BE2C (cell line): Measurements from ENCODE around the gene ZC3H11A.

Source experiments
- DNase-seq: peaks from one replicate; pipeline ENCODE4 v3.0.0-alpha.2; 2020
- H3K27me3 ChIP-seq: fragments of 250-450 bp; sonication (Bioruptor Pico); 2 replicates; pipeline ENCODE4 v1.5.1; 2020; ENCODE audit warnings: mild to moderate bottlenecking
- H3K36me3 ChIP-seq: fragments of 250-450 bp; sonication (Bioruptor Pico); 2 replicates; pipeline ENCODE4 v1.5.1; 2020; ENCODE audit warnings: mild to moderate bottlenecking
- H3K4me1 ChIP-seq: fragments of 250-450 bp; sonication (Bioruptor Pico); 2 replicates; pipeline ENCODE4 v1.5.1; 2020
- H3K4me3 ChIP-seq: 2 replicates; pipeline ENCODE4 v1.5.1; 2011; ENCODE audit warnings: low read depth, low read length
- H3K9me3 ChIP-seq: fragments of 250-450 bp; sonication (Bioruptor Pico); 2 replicates; pipeline ENCODE4 v1.5.1; 2020
- TF ChIP-seq, protein P1 (sequence below): IDR thresholded peaks from 2 replicates; pipeline ENCODE4 v1.5.1; 2012; ENCODE audit warnings: mild to moderate bottlenecking, low read depth, low read length

Gene ZC3H11A

DNA sequence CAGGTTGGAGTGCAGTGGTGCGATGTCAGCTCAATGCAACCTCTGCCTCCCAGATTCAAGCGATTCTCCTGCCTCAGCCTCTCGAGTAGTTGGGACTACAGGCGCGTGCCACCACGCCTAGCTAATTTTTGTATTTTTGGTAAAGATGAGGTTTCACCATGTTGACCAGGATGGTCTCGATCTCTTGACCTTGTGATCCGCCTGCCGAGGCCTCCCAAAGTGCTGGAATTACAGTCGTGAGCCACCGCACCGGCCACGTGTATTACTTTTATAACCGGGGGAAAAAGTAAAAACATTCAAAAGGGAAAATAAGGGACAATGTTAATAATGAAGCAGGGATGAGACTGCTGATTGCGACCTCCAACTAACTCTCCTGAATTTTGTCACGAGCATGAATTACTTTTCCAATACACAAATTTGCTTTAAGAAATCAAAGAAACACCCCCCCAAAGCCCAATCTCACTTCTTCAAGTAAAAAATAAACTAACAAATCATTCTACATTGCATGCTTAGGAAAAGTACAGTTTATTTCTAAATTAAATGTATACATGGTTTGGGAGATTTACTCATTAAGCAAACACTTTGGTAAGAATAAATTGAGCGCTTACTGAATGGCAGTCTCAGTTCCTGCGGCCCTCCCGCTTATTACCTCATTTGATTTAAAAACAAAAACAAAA lies 521 bp upstream of the ZC3H11A start:
- TF ChIP-seq, protein P1, sequence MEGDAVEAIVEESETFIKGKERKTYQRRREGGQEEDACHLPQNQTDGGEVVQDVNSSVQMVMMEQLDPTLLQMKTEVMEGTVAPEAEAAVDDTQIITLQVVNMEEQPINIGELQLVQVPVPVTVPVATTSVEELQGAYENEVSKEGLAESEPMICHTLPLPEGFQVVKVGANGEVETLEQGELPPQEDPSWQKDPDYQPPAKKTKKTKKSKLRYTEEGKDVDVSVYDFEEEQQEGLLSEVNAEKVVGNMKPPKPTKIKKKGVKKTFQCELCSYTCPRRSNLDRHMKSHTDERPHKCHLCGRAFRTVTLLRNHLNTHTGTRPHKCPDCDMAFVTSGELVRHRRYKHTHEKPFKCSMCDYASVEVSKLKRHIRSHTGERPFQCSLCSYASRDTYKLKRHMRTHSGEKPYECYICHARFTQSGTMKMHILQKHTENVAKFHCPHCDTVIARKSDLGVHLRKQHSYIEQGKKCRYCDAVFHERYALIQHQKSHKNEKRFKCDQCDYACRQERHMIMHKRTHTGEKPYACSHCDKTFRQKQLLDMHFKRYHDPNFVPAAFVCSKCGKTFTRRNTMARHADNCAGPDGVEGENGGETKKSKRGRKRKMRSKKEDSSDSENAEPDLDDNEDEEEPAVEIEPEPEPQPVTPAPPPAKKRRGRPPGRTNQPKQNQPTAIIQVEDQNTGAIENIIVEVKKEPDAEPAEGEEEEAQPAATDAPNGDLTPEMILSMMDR: no peak

DNA sequence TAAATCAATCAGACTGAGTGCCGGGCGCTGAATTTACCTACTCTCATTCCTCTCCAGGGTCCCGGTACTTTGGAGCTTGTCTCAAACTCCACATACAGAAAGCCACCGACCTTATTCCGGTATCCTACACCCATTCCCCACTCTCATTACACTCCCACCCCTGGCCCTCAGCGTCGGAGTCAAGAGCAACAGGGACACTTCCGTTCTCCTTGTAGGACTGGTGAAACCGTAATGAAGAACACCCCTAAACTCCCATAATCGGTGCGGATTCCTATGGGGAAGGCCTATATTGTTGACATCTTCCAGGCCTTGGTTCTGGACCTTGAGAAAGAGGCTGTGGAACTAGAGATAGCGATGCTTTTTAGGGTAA lies 798 bp downstream of the ZC3H11A start:
- Histone ChIP-seq H3K4me1 (peaks cover 5% of the 10 kb centered on the region; the same call in 1 of the 2 replicates), H3K4me3 (peak overlapping the region; percentile 80), H3K27me3 (no peaks in the 10 kb centered on the region), H3K36me3 (peaks cover 37% of the 10 kb centered on the region), H3K9me3 (0 out of 2 replicates have a peak, but pooled peaks cover 2% of the 10 kb centered on the region)
- TF ChIP-seq, protein P1: no peak
- DNase-seq: peak; percentile 46

More for the DNA sequence above, 521 bp upstream of the ZC3H11A start:
- Histone ChIP-seq H3K4me3 (peak overlapping the region; percentile 80), H3K9me3 (0 out of 2 replicates have a peak, but pooled peaks cover 2% of the 10 kb centered on the region), H3K36me3 (peaks cover 30% of the 10 kb centered on the region), H3K4me1 (peaks cover 3% of the 10 kb centered on the region; the same call in 1 of the 2 replicates), H3K27me3 (no peaks in the 10 kb centered on the region)
- DNase-seq: no peak

DNA sequence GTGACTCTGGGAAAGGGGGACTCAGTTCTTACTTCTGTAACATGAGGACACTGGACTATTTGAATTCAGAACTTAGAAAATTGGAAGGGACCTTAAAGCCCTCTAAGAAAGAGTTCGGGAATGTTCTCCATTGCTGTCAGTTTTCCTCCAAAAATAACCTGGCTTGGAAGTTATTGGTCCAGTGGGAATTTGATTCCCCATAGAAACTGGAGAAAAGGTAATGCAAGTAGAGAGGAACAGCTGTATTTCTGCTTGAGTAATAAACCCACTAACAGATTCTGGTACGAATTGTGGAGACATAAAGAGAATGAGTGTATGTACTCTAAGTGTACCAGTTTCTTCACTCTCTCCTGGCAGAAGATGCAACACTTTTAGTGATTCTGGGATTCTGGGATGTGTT lies 1.8 kb downstream of the ZC3H11A start:
- TF ChIP-seq, protein P1: no peak
- Histone ChIP-seq H3K27me3 (no peaks in the 10 kb centered on the region), H3K4me3 (no peak overlapping the region; the same call in 1 of the 2 replicates), H3K4me1 (peaks cover 5% of the 10 kb centered on the region; the same call in 1 of the 2 replicates), H3K9me3 (0 out of 2 replicates have a peak, but pooled peaks cover 2% of the 10 kb centered on the region), H3K36me3 (peaks cover 45% of the 10 kb centered on the region)
- DNase-seq: no peak

DNA sequence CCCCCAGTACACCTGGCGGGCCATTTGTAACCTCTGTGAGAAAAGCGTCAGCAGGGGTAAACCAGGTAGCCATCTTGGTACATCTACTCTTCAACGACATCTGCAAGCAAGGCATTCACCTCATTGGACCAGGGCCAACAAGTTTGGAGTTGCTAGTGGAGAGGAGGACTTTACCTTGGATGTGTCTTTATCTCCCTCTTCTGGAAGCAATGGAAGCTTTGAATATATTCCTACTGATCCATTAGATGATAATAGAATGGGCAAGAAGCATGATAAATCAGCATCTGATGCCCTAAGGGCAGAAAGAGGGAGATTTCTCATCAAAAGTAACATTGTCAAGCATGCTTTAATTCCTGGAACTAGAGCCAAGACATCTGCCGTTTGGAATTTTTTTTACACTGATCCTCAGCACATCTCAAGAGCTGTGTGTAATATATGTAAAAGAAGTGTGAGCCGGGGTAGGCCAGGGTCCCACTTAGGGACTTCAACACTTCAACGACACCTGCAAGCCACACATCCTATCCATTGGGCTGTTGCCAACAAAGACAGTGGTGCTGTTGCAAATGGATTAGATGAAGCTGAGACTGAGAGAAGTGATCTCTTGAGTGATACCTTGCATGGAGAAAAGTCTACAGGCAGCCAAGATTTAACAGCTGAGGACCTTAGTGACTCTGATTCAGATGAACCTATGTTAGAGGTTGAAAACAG lies 2.7 kb downstream of the ZC3H11A start:
- peak; percentile 14 for DNase-seq
- no peaks in the 10 kb centered on the region for H3K27me3 ChIP-seq
- no peak overlapping the region for H3K4me3 ChIP-seq
- H3K36me3 ChIP-seq: peaks cover 50% of the 10 kb centered on the region
- H3K4me1 ChIP-seq: peaks cover 5% of the 10 kb centered on the region; the same call in 1 of the 2 replicates
- TF ChIP-seq, protein P1: no peak
- H3K9me3 ChIP-seq: 0 out of 2 replicates have a peak, but pooled peaks cover 2% of the 10 kb centered on the region

DNA sequence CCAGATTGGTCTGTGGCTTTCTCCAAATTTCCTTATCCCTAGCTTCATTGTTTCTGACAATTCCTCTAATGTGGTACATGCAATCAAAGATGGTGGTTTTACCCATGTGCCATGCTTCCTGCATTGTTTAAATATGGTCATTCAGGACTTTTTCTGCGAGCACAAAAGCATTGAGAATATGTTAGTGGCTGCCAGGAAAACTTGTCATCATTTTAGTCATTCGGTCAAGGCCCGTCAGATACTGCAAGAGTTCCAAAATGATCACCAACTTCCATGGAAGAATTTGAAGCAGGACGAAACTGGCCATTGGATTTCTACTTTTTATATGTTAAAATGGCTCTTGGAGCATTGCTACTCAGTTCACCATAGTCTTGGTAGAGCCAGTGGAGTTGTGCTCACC lies 3.7 kb downstream of the ZC3H11A start:
- H3K4me3 ChIP-seq: no peak overlapping the region
- peaks cover 5% of the 10 kb centered on the region; the same call in 1 of the 2 replicates for H3K4me1 ChIP-seq
- 0 out of 2 replicates have a peak, but pooled peaks cover 2% of the 10 kb centered on the region for H3K9me3 ChIP-seq
- H3K27me3 ChIP-seq: no peaks in the 10 kb centered on the region
- peaks cover 58% of the 10 kb centered on the region for H3K36me3 ChIP-seq
- DNase-seq: no peak
- TF ChIP-seq, protein P1: no peak
